Heart right ventricle (tissue), 16 donors: Measurements from ENCODE around the gene SLC4A5. TPM values are rescaled to one million over a fixed set of nuclear protein-coding genes. Genes with fewer than 3 reads are reported as not detected.

Experiments
- ATAC-seq, 8 donors: fragments of 200-7000 bp; cut with Tn5 transposase; one replicate each; pipeline ENCODE4 v1.9.1; 2020; ENCODE audit warnings: mild to moderate bottlenecking in 8 of 8, moderate library complexity in 8 of 8, moderate number of reproducible peaks in 1 of 8
- DNase-seq, 2 donors: peaks; one replicate each; pipeline ENCODE4 v3.0.0-alpha.2; 2020
- H3K27ac ChIP-seq, 10 donors: fragments of 200-600 bp; sonication (generic) in 2 of 10; one replicate each; pipeline versions ENCODE4 v1.5.0 to v1.8.0; 2020 to 2022; ENCODE audit warnings: mild to moderate bottlenecking in 3 of 10
- H3K27me3 ChIP-seq, 7 donors: fragments of 200-600 bp; one replicate each; pipeline ENCODE4 v1.8.0; 2021 to 2022; ENCODE audit warnings: mild to moderate bottlenecking in 2 of 7
- H3K36me3 ChIP-seq, 9 donors: fragments of 200-600 bp; sonication (generic) in 1 of 9; one replicate each; pipeline versions ENCODE4 v1.5.0 to v1.8.0; 2020 to 2022; ENCODE audit warnings: mild to moderate bottlenecking in 2 of 9
- H3K4me1 ChIP-seq, 9 donors: fragments of 200-600 bp; sonication (generic) in 1 of 9; one replicate each; pipeline versions ENCODE4 v1.5.0 to v1.8.0; 2020 to 2022; ENCODE audit warnings: mild to moderate bottlenecking in 4 of 9
- H3K4me3 ChIP-seq, 10 donors: fragments of 200-600 bp; sonication (generic) in 2 of 10; one replicate each; pipeline versions ENCODE4 v1.5.0 to v1.8.0; 2020 to 2022; ENCODE audit warnings: mild to moderate bottlenecking in 7 of 10, moderate library complexity in 2 of 10
- H3K9me3 ChIP-seq, 11 donors: fragments of 200-600 bp in 10 of 11; sonication (generic) in 2 of 11; one replicate each; pipeline versions ENCODE4 v1.5.0 to v1.8.0; 2013 to 2022; ENCODE audit warnings: mild to moderate bottlenecking in 2 of 11, control low read depth in 1 of 11, moderate library complexity in 1 of 11
- WGBS, 2 donors: extraction: QIAGEN DNeasy Blood & Tissue Kit; methylation state at CpG; one replicate each; pipeline ENCODE4 v1.1.7; 2013; ENCODE audit warnings: inconsistent platforms in 1 of 2; 5-methylcytosine and 5-hydroxymethylcytosine counted together
- intact Hi-C, 10 donors: fragments of 100-400 bp; cut with DNase I; formaldehyde crosslinking; loops; one replicate each; pipeline versions ENCODE4 v1.11.1 to v1.14.2; 2022
- polyA plus RNA-seq, 2 donors: library from polyadenylated mRNA; stranded (reverse); fragments of 200-250 nt; gene quantifications; one replicate each; pipeline ENCODE4 v1.2.3, GENCODE V29; 2013
- total RNA-seq, 10 donors: library from RNA; stranded (reverse); fragmentation: NEBNext Ultra II Directional in 3 of 10; extraction: Animal tissue kit (Norgen Biotek cat#: 25700) in 3 of 10; gene quantifications; one replicate each; pipeline versions ENCODE4 v1.2.1 to v1.2.4, GENCODE V29; 2021 to 2023
- TF ChIP-seq, protein P1 (sequence below), 9 donors: fragments of 200-600 bp; sonication (generic) in 2 of 9; IDR thresholded peaks; one replicate each; pipeline versions ENCODE4 v1.5.0 to v1.8.0; 2021 to 2022; ENCODE audit warnings: antibody characterized with exemption in 9 of 9, mild to moderate bottlenecking in 5 of 9, moderate library complexity in 1 of 9
- donor health status: Arrhythmogenic right ventricular cardiomyopathy.
- donor health status: ischemic (EF 13 %, LVEDD 7.1; RV severe dilation, severe dysfunction).
- donor health status: healthy with polysubstance abuse.
- donor health status: DM: no; HTN: yes; CAD: no.
- donor health status: DM: no; HTN: no; CAD: no.
- donor health status: ischemic (EF 25% LVEDD 6.9; RV normal size, moderate dysfunction).
- donor health status: ischemic (EF 25% LVEDD 5.7; RV mildly dilated, moderate dysfunction).
- donor health status: healthy.
- donor health status: DM: yes; HTN: yes; CAD: no.
- donor health status: Ischemic cardiomyopathy.
- donor health status: ischemic (EF 35%, LVEDD 5.7; RV mildly dilated, moderate dysfunction).
- donor health status: nonischemic (EF 11% LVEDD 7.7; RV severe dilation, severe dysfunction).
- donor health status: DM: yes; HTN: yes; CAD: no.
- donor health status: PGD.
- donor health status: ischemic (EF 29% LVEDD 5.4; RV normal size, mild dysfunction).
- donor health status: nonischemic (EF 23%, LVEDD 6.1; RV moderate dilation, normal function).

SLC4A5 gene
- total and polyA plus RNA-seq, 12 donors: 0.43 to 4.6 (median 1.9) TPM

DNA sequence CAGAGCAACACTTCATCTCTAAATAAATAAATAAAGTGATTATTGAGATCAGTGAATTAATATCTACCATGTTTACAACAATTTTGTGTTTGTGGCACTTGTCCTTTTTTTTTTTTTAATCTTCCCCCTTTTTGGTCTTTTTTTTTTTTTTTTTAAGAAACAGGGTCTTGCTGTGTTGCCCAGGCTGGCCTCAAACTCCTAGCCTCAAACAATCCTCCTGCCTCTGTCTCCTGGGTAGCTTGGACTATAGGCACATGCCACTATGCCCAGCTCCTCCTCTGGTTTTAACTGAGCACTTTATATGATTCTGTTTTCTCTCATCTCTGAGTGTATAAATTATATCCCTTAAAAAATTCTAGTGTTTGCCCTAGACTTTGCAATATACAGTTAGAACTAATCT lies 30.3 kb downstream of the SLC4A5 start:
- no peak for ATAC-seq
- no peaks in the 10 kb centered on the region for H3K9me3 ChIP-seq
- H3K27me3 ChIP-seq: no peaks in the 10 kb centered on the region
- no peak for DNase-seq
- intact Hi-C loops: no loop called here
- peaks cover 0 to 18% (median 0%) of the 10 kb centered on the region in 9 donors for H3K36me3 ChIP-seq
- no peak overlapping the region for H3K4me3 ChIP-seq
- H3K27ac ChIP-seq: no peak overlapping the region
- peaks cover 0 to 7% (median 0%) of the 10 kb centered on the region in 9 donors for H3K4me1 ChIP-seq
- TF ChIP-seq, protein P1, sequence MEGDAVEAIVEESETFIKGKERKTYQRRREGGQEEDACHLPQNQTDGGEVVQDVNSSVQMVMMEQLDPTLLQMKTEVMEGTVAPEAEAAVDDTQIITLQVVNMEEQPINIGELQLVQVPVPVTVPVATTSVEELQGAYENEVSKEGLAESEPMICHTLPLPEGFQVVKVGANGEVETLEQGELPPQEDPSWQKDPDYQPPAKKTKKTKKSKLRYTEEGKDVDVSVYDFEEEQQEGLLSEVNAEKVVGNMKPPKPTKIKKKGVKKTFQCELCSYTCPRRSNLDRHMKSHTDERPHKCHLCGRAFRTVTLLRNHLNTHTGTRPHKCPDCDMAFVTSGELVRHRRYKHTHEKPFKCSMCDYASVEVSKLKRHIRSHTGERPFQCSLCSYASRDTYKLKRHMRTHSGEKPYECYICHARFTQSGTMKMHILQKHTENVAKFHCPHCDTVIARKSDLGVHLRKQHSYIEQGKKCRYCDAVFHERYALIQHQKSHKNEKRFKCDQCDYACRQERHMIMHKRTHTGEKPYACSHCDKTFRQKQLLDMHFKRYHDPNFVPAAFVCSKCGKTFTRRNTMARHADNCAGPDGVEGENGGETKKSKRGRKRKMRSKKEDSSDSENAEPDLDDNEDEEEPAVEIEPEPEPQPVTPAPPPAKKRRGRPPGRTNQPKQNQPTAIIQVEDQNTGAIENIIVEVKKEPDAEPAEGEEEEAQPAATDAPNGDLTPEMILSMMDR (IDR thresholded peaks at IDR 0.05): no peak

DNA sequence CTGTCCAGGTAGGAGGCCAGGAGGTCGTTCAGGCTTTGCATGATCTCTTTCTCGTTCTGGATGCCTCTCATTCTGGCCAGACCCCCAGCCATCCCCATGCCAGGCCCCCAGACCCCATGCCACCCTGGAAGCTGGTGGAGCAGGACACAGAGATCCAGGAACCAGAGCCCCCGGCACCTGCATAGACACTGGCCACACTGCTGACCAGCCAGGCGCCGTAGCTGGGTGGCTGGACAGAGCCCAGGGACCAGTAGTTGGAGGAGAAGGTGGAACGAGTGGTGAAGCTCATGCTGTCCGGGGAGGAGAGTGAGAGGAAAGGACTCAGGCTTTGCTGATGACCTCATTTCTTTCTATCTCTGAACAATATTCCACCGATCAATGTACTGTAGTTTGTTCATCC lies 35.5 kb downstream of the SLC4A5 start:
- WGBS, 2 donors: 89 to 90% methylated on average over 8 of the region's 8 CpGs
- intact Hi-C loops: no loop called here
- TF ChIP-seq, protein P1 (IDR thresholded peaks at IDR 0.05): no peak
- ATAC-seq (no peak), DNase-seq (no peak)
- Histone ChIP-seq H3K36me3 (peaks cover 0 to 6% (median 0%) of the 10 kb centered on the region in 9 donors), H3K9me3 (no peaks in the 10 kb centered on the region), H3K27me3 (no peaks in the 10 kb centered on the region), H3K4me3 (no peak overlapping the region), H3K4me1 (peaks cover 0 to 8% (median 0%) of the 10 kb centered on the region in 9 donors), H3K27ac (no peak overlapping the region)

DNA sequence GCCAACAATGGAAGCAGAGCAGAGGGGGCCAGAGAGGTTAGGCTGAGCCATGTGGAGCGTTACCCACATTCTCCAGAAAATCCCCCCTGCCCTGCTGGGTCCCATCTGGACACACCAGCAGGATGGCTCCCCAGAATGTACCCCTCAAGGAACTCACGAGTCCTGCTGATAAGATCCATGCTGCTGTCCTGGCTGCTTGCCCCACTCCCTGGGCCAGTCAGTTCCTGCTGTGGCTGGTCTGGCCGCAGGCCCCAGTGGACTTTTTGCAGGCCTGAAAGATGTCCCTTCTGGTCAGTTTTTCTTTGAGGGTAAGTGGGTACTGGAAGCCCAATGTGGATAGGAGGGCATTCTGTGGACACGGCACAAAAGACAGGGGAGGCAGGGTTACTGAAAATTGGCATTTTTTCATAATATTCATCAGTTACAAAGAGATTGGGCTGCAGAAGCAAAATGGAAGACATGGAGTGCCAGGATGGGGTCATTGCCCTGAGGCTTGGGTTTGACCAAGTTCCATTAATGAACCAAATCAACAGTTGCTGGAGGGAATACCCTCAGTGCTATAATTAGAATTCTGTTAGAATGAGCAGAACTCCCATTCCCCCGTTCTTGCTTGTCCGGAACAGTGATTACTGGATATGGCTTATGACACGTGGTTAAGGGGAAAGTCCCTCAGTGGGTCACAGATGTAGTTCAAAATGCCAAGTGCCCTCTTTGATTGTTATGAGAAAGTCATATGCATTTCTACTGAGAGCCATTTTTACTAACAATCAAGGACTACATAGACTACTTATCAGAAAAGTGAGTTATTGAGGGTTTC lies 38.7 kb downstream of the SLC4A5 start:
- H3K4me1 ChIP-seq: peaks cover 0 to 8% (median 0%) of the 10 kb centered on the region in 9 donors
- TF ChIP-seq, protein P1 (IDR thresholded peaks at IDR 0.05): no peak
- intact Hi-C loops: no loop called here
- H3K9me3 ChIP-seq: peaks cover 0 to 3% (median 0%) of the 10 kb centered on the region in 11 donors
- no peak overlapping the region for H3K27ac ChIP-seq
- no peaks in the 10 kb centered on the region for H3K27me3 ChIP-seq
- no peak overlapping the region for H3K4me3 ChIP-seq
- no peak for DNase-seq
- peak in 3 of 8 donors; percentile 39 to 44 (median 41) for ATAC-seq
- WGBS, 2 donors: 71 to 77% methylated on average over 7 of the region's 7 CpGs
- H3K36me3 ChIP-seq: peaks cover 0 to 13% (median 0%) of the 10 kb centered on the region in 9 donors

DNA sequence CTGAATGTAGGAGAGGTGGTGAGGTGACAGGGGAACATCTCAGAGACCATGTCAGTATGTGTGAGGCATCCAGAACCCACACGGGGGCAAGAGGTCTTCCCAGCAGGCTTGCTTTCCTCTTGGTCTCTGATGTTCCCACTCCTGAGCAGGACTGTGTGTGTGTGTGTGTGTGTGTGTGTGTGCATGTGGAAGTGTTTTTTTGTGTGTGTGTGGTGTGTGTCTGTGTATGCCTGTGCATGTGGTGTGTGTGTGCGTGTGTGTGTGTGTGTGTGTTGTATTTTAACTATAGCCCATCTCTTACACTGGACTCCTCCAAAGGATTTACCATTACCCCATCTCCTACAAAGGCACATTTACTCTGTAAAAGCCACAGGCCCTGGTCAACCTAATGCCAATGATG lies 40.4 kb downstream of the SLC4A5 start:
- ATAC-seq: peak in 1 of 8 donors; percentile 30
- H3K27ac ChIP-seq: no peak overlapping the region

More for the DNA sequence above, 40.4 kb downstream of the SLC4A5 start:
- intact Hi-C loops: no loop called here
- Histone ChIP-seq H3K4me1 (peaks cover 0 to 8% (median 0%) of the 10 kb centered on the region in 9 donors), H3K9me3 (peaks cover 0 to 17% (median 0%) of the 10 kb centered on the region in 11 donors), H3K27me3 (no peaks in the 10 kb centered on the region), H3K4me3 (no peak overlapping the region), H3K36me3 (peaks cover 0 to 13% (median 0%) of the 10 kb centered on the region in 9 donors)
- DNase-seq: no peak
- TF ChIP-seq, protein P1 (IDR thresholded peaks at IDR 0.05): no peak
- 86 to 89% methylated on average over 2 of the region's 2 CpGs for WGBS, 2 donors
